ENCODE data around the gene TMA7.
A peak's percentile ranks its signal among the peaks of the same experiment; 100 is the strongest.

GRCh38 chr3:48429960-48430707 is 9.9 kb upstream of the TMA7 start, which contains the start of gene PLXNB1:
- TF ChIP-seq POLR2A (IDR thresholded peaks at IDR 0.05) (peak in 1 of 2 donors; percentile 26), CTCF (IDR thresholded peaks at IDR 0.05) (no peak), POLR2AphosphoS5 (IDR thresholded peaks at IDR 0.05) (peak; percentile 28 to 48 (median 36))

Data from sigmoid colon (tissue), 4 donors.